HG03135 (cell line): ENCODE results near the gene FHIT.
"Not testable (repeated sequence)": the region's sequence is repeated elsewhere in the genome, so short reads cannot be mapped to it uniquely, and the experiment has no call there.

Experiments used
- ATAC-seq: cut with Tn5 transposase; IDR thresholded peaks from one replicate; pipeline ENCODE4 v1.9.1; 2021; ENCODE audit warnings: mild to moderate bottlenecking, moderate library complexity; ENCODE audit not compliant: unreplicated experiment

Gene FHIT

GRCh38 chr3:61227799-61228198 lies 23.5 kb downstream of the FHIT start:
- ATAC-seq: no peak

DNA sequence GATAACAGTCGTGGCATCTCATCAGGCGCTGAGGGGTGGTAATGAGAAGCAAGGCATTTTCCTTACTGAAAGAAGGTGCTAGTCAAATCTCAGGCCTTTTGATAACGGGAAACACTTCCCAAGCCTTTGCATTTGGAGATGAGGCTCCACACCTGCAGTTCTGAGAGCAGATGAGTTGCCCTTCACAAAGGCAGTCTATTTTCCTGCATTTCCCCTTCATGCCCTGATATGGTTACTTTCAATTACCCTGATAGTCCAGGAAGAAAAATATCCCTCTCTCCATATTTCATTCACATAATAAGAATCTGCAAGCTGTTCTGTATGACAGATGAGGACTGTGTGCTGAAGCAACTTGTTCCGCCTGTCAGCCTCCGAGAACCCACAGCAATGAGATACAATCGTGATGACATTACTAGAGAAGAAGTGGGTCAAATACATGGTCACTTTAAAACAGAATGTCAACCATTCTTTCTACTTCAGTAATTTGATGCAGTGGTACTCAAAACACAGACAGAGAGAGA lies 25.0 kb downstream of the FHIT start:
- no peak for ATAC-seq

GRCh38 chr3:61224823-61225222 lies 26.4 kb downstream of the FHIT start:
- ATAC-seq: no peak

- no peak for ATAC-seq
Measured at GRCh38 chr3:61223451-61223850, 27.8 kb downstream of the FHIT start.

DNA sequence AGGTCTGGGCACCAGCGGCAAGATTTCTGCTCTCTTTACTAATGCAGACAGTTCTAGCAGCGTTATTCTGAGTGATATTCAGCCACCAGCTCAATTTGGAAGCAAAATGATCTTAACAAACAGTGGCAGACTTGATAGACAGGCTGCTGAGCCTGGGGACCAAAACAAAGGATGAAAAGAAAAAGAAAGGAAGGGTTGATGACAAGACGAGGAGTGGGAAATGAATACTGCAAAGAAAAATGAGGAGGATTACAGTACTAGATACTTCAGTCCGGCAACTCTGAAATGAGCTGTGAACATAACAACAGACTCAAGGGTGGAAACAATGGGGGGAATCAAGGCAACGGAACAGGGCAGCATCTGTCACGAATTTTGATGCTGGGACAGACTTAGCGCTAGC lies 28.8 kb downstream of the FHIT start:
- no peak for ATAC-seq

DNA sequence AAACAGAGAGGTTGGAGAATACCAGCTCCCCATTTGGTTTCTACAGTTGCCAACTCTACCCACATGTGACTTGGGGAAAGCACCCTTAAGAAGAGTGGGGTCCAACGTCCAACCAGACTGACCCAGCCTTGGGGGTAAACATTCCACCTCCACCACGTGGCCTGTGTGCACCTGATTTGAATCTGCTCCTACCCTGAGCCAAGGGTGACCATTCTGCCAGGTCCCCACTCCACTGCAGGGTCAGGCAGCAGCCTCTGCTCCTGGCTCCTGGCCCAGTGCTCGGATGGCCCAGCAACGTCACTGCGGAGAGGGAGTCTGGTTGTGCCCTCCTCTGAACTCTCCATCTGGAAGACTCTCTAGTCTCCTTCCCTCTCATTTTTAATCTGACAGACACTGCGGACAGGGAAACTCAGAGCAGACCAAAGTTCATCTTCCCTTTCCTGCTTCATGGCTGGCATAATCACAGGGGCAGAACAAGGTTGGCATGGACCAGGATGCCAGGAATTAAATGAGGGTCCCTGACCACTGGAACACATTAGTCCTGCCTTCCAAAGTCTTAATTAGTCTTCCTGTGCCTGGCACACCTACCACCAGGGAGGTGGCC lies 29.4 kb downstream of the FHIT start:
- no peak for ATAC-seq

- ATAC-seq: no peak
Measured at GRCh38 chr3:61218504-61218903, 32.7 kb downstream of the FHIT start.

DNA sequence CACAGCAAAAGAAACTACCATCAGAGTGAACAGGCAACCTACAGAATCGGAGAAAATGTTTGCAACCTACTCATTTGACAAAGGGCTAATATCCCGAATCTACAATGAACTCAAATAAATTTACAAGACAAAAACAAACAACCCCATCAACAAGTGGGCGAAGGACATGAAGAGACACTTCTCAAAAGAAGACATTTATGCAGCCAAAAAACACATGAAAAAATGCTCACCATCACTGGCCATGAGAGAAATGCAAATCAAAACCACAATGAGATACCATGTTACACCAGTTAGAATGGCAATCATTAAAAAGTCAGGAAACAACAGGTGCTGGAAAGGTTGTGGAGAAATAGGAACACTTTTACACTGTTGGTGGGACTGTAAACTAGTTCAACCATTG lies 35.1 kb downstream of the FHIT start:
- not testable (repeated sequence) for ATAC-seq

GRCh38 chr3:61202086-61202485 lies 49.2 kb downstream of the FHIT start:
- no peak for ATAC-seq

DNA sequence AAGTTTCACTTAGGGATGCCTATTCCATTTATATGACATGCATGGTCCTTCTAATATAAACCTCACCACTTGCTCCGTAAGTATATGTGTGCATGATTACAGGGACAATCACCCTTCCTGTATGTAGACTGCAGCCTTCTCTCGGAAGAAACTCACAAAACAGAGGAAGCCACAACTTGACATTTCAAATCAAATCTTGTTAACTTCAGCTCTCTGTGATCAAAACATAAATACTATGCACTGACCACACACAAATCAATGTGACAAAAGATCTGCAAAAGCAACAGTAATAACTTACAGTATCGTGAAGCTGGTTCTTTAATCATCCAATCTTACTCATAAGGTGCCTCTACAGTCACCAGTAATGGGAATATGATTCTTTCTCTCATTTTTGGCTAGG lies 50.2 kb downstream of the FHIT start:
- no peak for ATAC-seq

DNA sequence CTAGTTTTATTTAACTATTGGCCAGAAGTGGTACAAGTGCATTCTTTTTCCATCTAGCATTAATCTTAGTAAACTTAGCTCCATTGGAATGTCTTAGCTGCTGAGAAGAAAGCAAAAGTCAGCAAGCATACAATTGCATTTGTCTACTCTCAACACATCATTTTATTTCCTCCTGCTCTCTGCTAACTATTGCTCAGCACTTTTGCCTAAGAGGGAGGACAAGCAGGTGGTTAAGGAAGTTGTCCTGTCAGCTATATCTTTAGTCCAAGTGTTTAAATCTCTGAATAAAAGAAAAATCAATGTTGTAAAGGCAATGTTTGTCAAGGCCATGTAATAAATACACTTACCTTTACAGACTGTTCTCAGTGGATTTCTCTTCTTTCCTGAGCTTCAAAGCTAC lies 51.0 kb downstream of the FHIT start:
- ATAC-seq: no peak

DNA sequence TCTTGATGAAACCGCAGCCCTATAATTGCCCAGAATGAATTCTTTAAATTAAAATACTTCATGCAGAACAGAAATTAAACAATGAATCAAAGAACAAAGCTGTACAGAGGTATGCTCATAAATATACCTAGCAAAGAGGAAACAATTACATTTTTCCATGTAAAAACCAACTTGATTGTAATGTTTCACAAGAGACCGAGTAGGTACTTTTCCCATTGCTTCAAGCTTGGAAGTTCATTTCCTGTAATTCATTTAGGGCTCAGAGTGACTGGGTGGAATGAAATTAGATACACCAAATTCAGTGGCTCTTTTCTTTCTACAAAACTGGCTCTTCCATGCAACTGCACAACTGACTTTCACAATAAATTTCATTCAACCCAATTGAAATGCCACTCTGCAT lies 51.4 kb downstream of the FHIT start:
- no peak for ATAC-seq

DNA sequence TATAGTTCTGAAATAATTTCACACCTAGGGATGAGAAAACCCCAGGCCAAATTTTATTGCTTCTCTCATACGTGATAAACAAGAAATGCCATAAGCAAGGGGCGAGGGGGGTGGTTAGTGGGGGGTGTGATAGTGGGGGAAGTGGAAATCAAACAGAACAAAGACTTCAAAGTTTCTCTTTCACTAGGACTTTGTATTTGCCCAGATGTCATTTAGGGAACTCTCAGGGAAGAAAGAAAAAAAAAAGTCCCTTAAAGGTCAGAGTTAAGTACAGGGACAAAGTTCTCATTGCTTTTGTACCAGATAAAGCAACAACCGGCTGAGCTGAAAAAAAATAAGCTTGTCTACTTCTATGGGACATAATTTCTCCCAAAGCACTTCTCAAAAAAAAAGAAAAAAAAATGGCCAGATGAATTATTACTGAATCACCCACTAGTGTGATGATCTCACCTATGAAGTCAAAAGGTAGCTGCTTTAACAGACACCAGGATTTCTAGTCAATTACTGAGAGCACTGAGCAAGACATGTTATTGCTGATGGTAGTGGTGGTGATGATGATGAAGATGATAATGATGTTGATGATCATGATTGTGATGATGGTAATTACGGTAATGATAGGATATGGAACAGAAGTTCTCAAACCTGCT lies 56.2 kb downstream of the FHIT start:
- no peak for ATAC-seq

GRCh38 chr3:61192222-61192621 lies 59.0 kb downstream of the FHIT start:
- ATAC-seq: no peak

DNA sequence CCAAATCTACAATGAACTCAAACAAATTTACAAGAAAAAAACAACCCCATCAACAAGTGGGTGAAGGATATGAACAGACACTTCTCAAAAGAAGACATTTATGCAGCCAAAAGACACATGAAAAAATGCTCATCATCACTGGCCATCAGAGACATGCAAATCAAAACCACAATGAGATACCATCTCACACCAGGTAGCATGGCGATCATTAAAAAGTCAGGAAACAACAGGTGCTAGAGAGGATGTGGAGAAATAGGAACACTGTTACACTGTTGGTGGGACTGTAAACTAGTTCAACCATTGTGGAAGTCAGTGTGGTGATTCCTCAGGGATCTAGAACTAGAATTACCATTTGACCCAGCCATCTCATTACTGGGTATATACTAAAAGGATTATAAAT lies 61.0 kb downstream of the FHIT start:
- ATAC-seq: not testable (repeated sequence)

DNA sequence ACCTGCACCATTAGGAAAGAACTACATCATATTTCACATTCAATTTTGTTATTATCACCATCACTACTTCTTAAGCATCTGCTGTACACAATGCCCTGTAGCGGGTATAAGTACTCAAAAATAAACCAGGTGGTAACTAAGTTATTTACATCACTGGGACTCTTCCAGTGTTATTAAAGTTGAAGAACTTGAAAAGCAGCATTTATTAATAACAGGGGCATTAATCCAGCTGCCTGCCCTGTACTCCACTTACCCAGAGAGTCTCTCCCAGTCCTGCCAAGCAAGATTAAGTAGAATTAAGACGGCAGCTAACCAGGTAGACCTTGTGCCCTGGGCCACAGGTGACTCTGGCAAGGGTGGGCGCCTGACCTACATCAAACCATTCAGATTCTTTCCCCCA lies 65.2 kb downstream of the FHIT start:
- no peak for ATAC-seq

GRCh38 chr3:61184956-61185355 lies 66.3 kb downstream of the FHIT start:
- no peak for ATAC-seq

DNA sequence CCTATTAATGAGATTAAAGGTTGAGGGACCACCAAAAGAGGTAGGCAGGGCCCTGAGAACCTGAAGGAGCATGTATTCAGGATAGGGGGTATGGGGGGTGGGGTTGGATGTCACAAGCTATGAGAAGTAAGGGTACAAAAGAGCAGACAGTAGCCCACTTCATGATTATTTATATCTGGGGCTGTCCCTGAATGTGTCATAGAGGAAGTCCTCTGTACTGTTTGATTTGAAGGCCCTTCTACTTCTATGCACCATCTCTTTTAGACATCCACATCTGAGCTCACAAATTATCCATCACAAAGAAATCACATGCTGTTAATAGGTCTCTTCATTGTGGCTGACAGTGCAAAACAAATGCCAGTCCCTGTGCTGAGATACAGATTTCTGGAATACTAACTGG lies 68.6 kb downstream of the FHIT start:
- ATAC-seq: no peak

- ATAC-seq: peak; percentile 99
Measured at GRCh38 chr3:61181874-61182273, 69.4 kb downstream of the FHIT start.

DNA sequence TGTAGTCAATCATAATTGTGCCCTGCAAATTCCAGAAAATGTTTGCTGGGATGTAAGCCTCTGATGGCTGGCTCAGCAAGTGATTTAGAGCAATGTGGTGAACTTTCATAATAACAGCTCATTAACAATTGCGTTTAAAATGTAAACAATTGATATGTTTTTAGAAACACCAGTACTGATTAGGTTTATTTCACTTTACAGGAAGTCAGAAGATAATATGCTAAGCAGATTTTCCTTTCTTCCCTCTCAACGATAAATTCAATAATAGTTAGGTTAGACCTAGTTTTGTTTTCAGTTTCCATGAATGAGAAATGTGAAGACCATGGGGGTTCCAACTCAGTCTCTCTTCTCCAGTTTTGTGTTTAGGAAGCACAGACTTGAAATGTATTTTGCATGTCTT lies 71.0 kb downstream of the FHIT start:
- no peak for ATAC-seq

GRCh38 chr3:61178167-61178566 lies 73.1 kb downstream of the FHIT start:
- ATAC-seq: no peak

DNA sequence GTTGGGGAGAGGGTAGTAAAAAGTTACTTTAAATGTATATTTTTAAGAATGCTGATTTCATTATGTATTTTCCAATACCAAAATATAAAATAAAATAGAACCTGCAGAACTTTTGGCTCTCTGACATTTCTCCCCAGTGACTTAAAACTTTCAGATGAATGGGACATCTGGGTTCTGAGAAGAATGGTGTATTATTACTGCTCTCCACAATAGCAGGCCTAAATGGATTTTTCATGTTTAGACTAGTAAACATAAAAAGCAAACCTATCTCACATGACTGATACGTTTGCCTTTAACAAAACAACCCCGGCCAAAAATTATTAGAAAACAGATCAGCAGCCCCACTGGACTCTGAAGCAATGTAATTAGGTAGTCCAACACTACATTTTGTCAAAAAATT lies 73.8 kb downstream of the FHIT start:
- no peak for ATAC-seq

- ATAC-seq: no peak
Measured at GRCh38 chr3:61173676-61174075, 77.6 kb downstream of the FHIT start.
